SJSA1 (cell line): Measurements from ENCODE around the gene CSTA. TPM values are rescaled to one million over a fixed set of nuclear protein-coding genes. Genes with fewer than 3 reads are reported as not detected.

Experiments used
- DNase-seq, 2 experiments: peaks; one replicate each; pipeline ENCODE4 v3.0.0-alpha.2; 2015 to 2020; ENCODE audit warnings: low spot score in 2 of 2, low read depth in 1 of 2
- H3K27ac ChIP-seq: fragments of 250-450 bp; sonication (Bioruptor Pico); 2 replicates; pipeline ENCODE4 v1.5.1; 2020; ENCODE audit warnings: mild to moderate bottlenecking, moderate library complexity
- H3K27me3 ChIP-seq: fragments of 250-450 bp; sonication (Bioruptor Pico); replicated peaks from 2 replicates; pipeline ENCODE4 v1.5.1; 2020; ENCODE audit warnings: mild to moderate bottlenecking, moderate library complexity
- H3K36me3 ChIP-seq: fragments of 250-450 bp; sonication (Bioruptor Pico); 2 replicates; pipeline ENCODE4 v1.5.1; 2020; ENCODE audit warnings: mild to moderate bottlenecking
- H3K4me1 ChIP-seq: fragments of 250-450 bp; sonication (Bioruptor Pico); replicated peaks from 2 replicates; pipeline ENCODE4 v1.6.1; 2021; ENCODE audit warnings: mild to moderate bottlenecking
- H3K4me3 ChIP-seq: fragments of 250-450 bp; sonication (Bioruptor Pico); 2 replicates; pipeline ENCODE4 v1.5.1; 2020; ENCODE audit warnings: mild to moderate bottlenecking
- H3K9me3 ChIP-seq: fragments of 250-450 bp; sonication (Bioruptor Pico); replicated peaks from 2 replicates; pipeline ENCODE4 v1.5.1; 2020; ENCODE audit warnings: mild to moderate bottlenecking
- total RNA-seq: library from RNA; depleted of rRNA; stranded (reverse); fragments of >200 nt; shearing (Covaris generic); gene quantifications from 2 replicates; pipeline ENCODE4 v1.2.3, GENCODE V29; 2014; rRNA removed

CSTA gene
- total RNA-seq, 1 experiment from 2014 or later, result not detected

GRCh38 chr3:122374034-122374433, 49.0 kb downstream of the CSTA start:
- Histone ChIP-seq H3K27ac (no peak overlapping the region), H3K9me3 (no peaks in the 10 kb centered on the region), H3K36me3 (no peaks in the 10 kb centered on the region), H3K4me3 (no peak overlapping the region), H3K27me3 (no peaks in the 10 kb centered on the region), H3K4me1 (no peaks in the 10 kb centered on the region)
- DNase-seq, result no peak

GRCh38 chr3:122377975-122378374, 52.9 kb downstream of the CSTA start:
- no peaks in the 10 kb centered on the region for H3K27me3 ChIP-seq
- no peaks in the 10 kb centered on the region for H3K9me3 ChIP-seq
- H3K36me3 ChIP-seq, result peaks cover 3% of the 10 kb centered on the region; the same call in 1 of the 2 replicates
- DNase-seq, result no peak
- H3K4me1 ChIP-seq, result no peaks in the 10 kb centered on the region; the same call in 1 of the 2 replicates
- H3K4me3 ChIP-seq, result no peak overlapping the region
- H3K27ac ChIP-seq, result no peak overlapping the region

GRCh38 chr3:122382888-122383666, 58.0 kb downstream of the CSTA start, which contains the start of gene MIX23:
Gene MIX23, minus strand, starts transcription at chr3:122383231. Its CDS starts 7 bp downstream, at chr3:122383224.
- Histone ChIP-seq H3K36me3 (peaks cover 3% of the 10 kb centered on the region; the same call in 1 of the 2 replicates), H3K27me3 (peaks cover 12% of the 10 kb centered on the region), H3K9me3 (no peaks in the 10 kb centered on the region), H3K4me3 (peak within 1 kb of the TSS; percentile 64), H3K4me1 (peaks cover 11% of the 10 kb centered on the region), H3K27ac (peak within 1 kb of the TSS; percentile 40)
- peak; percentile 84 for DNase-seq

- DNase-seq, result peak; percentile 83 to 89
- H3K27ac ChIP-seq, result peak within 1 kb of the TSS; percentile 40
- H3K27me3 ChIP-seq, result peaks cover 17% of the 10 kb centered on the region
- H3K4me1 ChIP-seq, result peaks cover 11% of the 10 kb centered on the region
- peaks cover 3% of the 10 kb centered on the region; the same call in 1 of the 2 replicates for H3K36me3 ChIP-seq
- no peaks in the 10 kb centered on the region for H3K9me3 ChIP-seq
- peak within 1 kb of the TSS; percentile 64 for H3K4me3 ChIP-seq
These were observed 59.0 kb downstream of the CSTA start, which contains the start of gene FAM162A for GRCh38 chr3:122383771-122384697. Gene FAM162A, plus strand, starts transcription at chr3:122384182. Its CDS starts 84 bp downstream, at chr3:122384266.

GRCh38 chr3:122387709-122388108, 62.7 kb downstream of the CSTA start:
- Histone ChIP-seq H3K27ac (no peak overlapping the region), H3K36me3 (peaks cover under 1% of the 10 kb centered on the region; the same call in 1 of the 2 replicates)
- DNase-seq, result no peak

GRCh38 chr3:122389197-122389596, 64.1 kb downstream of the CSTA start:
- Histone ChIP-seq H3K4me3 (no peak overlapping the region), H3K36me3 (no peaks in the 10 kb centered on the region)

More at GRCh38 chr3:122387709-122388108, 62.7 kb downstream of the CSTA start:
- H3K4me3 ChIP-seq, result no peak overlapping the region
- H3K27me3 ChIP-seq, result peaks cover 25% of the 10 kb centered on the region
- H3K4me1 ChIP-seq, result peaks cover 11% of the 10 kb centered on the region
- H3K9me3 ChIP-seq, result no peaks in the 10 kb centered on the region

GRCh38 chr3:122389892-122390291, 64.8 kb downstream of the CSTA start:
- H3K27ac ChIP-seq, result no peak overlapping the region
- DNase-seq, result no peak
- no peaks in the 10 kb centered on the region for H3K4me1 ChIP-seq
- H3K4me3 ChIP-seq, result no peak overlapping the region
- no peaks in the 10 kb centered on the region for H3K9me3 ChIP-seq
- H3K36me3 ChIP-seq, result no peaks in the 10 kb centered on the region
- H3K27me3 ChIP-seq, result peaks cover 25% of the 10 kb centered on the region

More at GRCh38 chr3:122389197-122389596, 64.1 kb downstream of the CSTA start:
- peaks cover 2% of the 10 kb centered on the region; the same call in 1 of the 2 replicates for H3K4me1 ChIP-seq
- DNase-seq, result no peak
- peaks cover 25% of the 10 kb centered on the region for H3K27me3 ChIP-seq
- no peak overlapping the region for H3K27ac ChIP-seq
- H3K9me3 ChIP-seq, result no peaks in the 10 kb centered on the region

- H3K4me1 ChIP-seq, result no peaks in the 10 kb centered on the region
- DNase-seq, result no peak
- H3K4me3 ChIP-seq, result no peak overlapping the region
- no peak overlapping the region for H3K27ac ChIP-seq
- peaks cover 22% of the 10 kb centered on the region; the same call in 1 of the 2 replicates for H3K27me3 ChIP-seq
- no peaks in the 10 kb centered on the region for H3K9me3 ChIP-seq
- no peaks in the 10 kb centered on the region for H3K36me3 ChIP-seq
These were observed 65.6 kb downstream of the CSTA start for GRCh38 chr3:122390665-122391064.

Other genes starting within 250 kb of the CSTA start
- not detected in 2 replicates for gene CASR, start 141.6 kb upstream of the CSTA start, total RNA-seq
- gene MIX23, start 58.0 kb downstream of the CSTA start, total RNA-seq, result 29.3 and 65.3 TPM in 2 replicates
- gene FAM162A, start 58.9 kb downstream of the CSTA start, total RNA-seq, result 0.37 and 2.0 TPM in 2 replicates
- gene WDR5B, start 90.8 kb downstream of the CSTA start, total RNA-seq, result 5.4 and 6.3 TPM in 2 replicates
- gene KPNA1, start 189.7 kb downstream of the CSTA start, total RNA-seq, result 25.0 and 47.1 TPM in 2 replicates
- 7.3 and 8.3 TPM in 2 replicates for gene PARP9, start 239.1 kb downstream of the CSTA start, total RNA-seq
- gene DTX3L, start 239.1 kb downstream of the CSTA start, total RNA-seq, result 7.2 and 10.9 TPM in 2 replicates